22Rv1 (cell line): Measurements from ENCODE around the gene PKHD1.

Experiments used
- ZFX ChIP-seq: fragments of 450-650 bp; IDR thresholded peaks from 2 replicates; pipeline ENCODE4 v1.6.1; 2017; ENCODE audit warnings: antibody characterized with exemption, borderline replicate concordance
- TF ChIP-seq, protein P1 (sequence below): fragments of 450-650 bp; IDR thresholded peaks from 2 replicates; pipeline ENCODE4 v1.5.1; 2017; ENCODE audit warnings: mild to moderate bottlenecking

DNA sequence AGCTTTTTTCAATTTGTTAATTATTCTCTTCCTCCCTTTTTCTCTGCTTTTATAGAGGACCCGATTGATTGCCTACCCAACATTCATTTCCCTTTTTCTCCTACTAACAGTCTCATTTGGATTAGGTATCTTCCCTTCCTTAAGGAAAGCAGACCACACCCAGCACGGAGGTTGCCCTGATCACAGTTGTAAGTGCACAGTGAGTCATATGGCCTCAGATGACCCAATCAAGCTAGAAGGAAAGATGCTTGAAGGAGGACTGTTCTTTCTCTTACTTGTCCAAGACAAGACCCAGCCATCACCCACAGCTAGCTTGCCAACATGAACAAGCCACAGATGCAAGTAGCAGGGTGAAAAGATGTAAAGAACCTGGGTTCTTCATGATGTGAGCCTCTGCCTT, 518.6 kb downstream of the PKHD1 start:
- TF ChIP-seq, protein P1, sequence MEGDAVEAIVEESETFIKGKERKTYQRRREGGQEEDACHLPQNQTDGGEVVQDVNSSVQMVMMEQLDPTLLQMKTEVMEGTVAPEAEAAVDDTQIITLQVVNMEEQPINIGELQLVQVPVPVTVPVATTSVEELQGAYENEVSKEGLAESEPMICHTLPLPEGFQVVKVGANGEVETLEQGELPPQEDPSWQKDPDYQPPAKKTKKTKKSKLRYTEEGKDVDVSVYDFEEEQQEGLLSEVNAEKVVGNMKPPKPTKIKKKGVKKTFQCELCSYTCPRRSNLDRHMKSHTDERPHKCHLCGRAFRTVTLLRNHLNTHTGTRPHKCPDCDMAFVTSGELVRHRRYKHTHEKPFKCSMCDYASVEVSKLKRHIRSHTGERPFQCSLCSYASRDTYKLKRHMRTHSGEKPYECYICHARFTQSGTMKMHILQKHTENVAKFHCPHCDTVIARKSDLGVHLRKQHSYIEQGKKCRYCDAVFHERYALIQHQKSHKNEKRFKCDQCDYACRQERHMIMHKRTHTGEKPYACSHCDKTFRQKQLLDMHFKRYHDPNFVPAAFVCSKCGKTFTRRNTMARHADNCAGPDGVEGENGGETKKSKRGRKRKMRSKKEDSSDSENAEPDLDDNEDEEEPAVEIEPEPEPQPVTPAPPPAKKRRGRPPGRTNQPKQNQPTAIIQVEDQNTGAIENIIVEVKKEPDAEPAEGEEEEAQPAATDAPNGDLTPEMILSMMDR: no peak
- no peak for TF ChIP-seq ZFX
